GM19397 (cell line): ENCODE results near the gene STK38.

Experiments
- ATAC-seq: cut with Tn5 transposase; IDR thresholded peaks from one replicate; pipeline ENCODE4 v1.9.1; 2021; ENCODE audit warnings: mild to moderate bottlenecking, moderate library complexity; ENCODE audit not compliant: unreplicated experiment

The STK38 gene

DNA sequence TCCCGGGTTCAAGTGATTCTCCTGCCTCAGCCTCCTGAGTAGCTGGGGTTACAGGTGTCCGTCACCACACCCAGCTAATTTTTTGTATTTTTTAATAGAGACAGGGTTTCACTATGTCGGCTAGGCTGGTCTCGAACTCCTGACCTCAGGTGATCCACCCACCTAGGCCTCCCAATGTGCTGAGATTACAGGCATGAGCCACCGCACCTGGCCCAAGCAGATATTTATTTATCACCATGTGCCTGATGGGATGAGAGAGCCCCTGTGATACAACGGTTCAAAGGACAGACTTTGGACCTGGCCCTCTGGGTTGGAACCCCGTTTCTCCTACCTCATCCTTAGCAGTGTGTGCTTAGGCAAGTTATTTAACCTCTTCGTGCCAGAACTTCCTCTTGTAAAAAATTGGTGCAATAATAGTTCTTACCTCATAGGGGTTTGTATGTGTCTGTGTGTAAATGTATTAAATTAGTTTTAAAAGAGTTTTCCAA lies 19.2 kb upstream of the STK38 start:
- ATAC-seq = no peak

GRCh38 chr6:36563928-36564284 lies 16.6 kb upstream of the STK38 start:
- no peak for ATAC-seq

DNA sequence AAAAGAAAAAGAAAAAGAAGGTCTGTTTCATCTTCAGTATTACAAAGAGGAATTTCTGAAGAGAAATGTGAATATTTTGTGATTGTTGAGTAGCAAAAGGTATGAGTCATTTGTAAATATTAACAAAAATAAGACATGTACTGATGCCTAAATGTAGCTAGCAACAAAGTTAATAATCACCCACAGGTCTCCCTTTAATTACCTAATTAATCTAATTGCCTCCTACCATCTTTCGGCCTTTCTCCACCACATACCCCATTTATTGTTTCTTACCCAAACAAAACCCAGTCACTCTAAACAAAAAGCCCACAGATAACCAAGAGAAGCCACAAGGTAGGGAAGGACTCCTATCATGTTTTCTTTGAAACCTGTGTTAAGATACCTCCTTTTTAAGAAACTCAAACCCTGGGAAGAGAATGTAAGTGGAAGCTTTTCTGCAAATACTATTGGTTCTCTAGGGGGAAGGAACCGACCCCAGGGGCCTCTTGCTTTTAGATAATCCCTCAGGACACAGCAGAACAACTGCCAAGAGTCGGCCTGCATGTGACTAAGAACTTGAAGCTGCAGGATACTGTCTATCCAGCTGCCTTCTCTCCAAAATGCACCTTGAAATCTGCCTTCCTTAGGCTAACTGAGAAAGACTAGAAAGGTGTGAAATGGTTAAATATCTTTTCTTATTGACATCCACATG lies 16.1 kb upstream of the STK38 start:
- no peak for ATAC-seq

- ATAC-seq = no peak
These were observed 13.5 kb upstream of the STK38 start for GRCh38 chr6:36560822-36561221.

- ATAC-seq = no peak
These were observed 11.9 kb upstream of the STK38 start for GRCh38 chr6:36559011-36559793.

DNA sequence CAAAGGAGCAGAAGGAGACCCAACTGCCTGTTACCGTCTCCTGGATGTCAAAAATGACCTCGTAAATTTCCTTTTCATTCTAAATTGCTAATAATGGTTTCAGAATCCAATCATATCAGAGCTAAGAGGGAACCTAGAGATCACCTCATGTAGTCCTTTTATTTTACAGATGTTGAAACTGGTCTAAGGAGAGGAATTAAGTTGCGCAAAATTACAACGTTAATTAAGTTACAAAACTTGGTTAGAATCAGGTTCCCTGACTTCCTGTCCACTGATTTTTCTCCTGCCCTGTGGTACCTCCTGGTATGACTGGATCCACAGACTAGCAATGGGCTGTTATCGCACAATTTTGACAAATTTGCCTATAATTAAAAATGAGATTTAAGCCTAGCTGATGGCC lies 9.0 kb upstream of the STK38 start:
- ATAC-seq = no peak

DNA sequence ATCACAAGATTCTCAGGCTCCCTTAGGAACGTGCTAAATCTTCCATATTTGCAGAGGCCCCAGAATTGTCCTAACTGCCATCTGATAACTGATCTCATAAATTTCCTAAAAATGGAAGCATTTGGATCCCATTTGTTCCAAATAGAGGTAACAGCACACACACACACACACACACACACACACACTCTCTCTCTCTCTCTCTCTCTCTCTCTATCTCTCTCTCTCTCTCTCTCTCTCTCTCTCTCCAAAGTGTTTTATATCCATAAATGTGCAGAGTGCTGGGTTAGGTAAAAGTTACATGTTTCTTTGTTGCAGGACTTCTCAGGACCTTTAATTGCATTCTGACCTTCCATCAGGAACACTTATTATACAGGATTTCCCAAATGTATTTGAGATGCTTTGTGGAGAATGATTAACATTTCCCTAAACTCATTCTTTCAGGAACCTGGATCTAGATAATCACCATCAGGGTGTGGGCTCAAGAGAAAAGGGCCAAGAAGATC lies 8.5 kb upstream of the STK38 start:
- ATAC-seq = no peak

DNA sequence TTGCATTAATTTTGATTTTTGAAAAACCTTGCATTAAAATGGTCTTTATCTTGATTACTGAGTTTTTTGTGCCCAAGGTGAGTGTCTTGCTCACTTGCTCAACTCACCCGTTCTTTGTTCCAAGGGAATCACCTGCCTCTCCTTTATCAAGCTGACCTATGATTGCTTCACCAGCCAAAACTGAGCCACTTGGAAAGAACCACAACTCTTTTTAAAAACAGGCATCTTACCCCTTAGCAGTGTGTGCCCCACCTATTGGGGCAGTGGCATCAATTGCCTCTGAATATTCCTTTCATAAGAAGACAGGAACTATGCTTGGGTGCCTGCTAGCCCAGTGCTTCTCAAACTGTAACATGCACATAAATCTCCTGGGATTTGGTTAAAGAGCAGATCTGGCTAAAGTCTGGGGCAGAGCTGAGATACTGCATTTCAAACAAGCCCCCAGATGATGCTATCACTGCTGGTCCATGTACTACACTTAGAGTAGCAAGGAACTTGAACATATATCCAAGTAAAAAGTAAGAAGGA lies 3.3 kb upstream of the STK38 start:
- no peak for ATAC-seq

GRCh38 chr6:36548401-36548743 lies 1.1 kb upstream of the STK38 start:
- no peak for ATAC-seq

- no peak for ATAC-seq
These were observed 544 bp upstream of the STK38 start for GRCh38 chr6:36547646-36548400.

DNA sequence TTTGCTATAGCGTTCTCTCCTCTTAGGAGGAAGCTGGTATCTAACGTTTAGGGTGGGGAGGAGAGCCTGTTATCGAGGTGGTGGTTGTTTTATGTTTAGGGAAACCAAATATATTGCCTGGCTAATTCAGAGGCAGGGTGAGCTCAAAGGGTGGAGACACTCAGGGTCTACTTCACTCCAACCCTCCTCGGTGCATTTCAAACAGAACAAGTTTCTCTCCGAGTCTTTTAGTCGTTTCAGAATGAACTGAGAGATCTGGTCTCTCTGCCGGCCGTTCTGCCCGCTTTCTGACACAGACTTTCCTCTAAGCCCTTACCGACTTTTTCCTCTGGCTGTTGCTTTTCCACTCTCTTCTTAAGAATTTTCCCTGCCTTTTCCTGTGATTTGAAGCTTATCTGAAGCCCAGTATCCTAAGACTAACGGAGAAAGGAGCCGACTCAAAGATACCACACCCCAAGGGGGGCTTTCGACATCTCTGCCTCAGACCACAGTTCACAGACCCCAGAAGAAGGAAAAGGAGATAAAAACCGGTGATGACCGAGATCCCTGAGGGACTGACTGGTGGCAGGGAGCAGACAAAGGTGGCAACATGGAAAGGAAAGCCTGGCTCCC lies 865 bp downstream of the STK38 start:
- no peak for ATAC-seq

- no peak for ATAC-seq
These were observed 1.4 kb downstream of the STK38 start for GRCh38 chr6:36545767-36546307.

DNA sequence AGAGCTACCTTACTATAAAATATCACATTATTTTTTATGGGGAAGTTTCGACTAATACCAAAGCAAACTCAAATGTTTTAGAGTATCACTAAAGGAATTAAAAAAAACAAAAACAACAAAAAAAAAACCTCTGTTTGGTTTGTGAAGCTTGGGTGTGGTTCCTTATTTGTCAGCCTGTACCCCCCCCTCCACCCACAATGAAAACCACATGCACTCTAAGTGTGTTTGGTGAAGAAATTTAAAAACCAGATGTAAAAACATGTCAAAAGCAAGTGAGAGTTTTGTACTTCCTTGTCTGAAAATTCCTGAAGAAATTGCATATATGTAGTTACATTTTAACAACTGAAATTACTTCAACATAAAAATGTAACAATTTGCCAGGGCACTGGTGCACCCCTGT lies 3.1 kb downstream of the STK38 start:
- no peak for ATAC-seq

DNA sequence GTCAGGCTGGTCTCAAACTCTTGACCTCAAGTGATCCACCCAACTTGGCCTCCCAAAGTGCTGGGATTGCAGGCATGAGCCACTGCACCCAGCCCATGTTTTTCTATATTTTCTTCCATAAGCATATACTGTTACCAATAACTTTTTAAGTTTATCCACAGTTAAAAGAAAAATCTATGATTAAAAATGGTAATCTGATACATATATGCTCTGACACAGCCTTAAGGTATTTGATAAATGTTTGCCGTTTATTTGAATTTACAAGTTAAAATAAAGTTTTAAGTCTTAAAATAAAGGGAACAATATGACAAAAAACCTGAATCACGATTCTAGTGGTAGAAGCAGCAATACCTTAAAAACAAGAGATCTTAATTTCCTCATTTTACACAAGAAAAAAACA lies 5.2 kb downstream of the STK38 start:
- ATAC-seq = no peak

- ATAC-seq = no peak
These were observed 7.3 kb downstream of the STK38 start for GRCh38 chr6:36539814-36540568.

GRCh38 chr6:36536873-36537547 lies 10.3 kb downstream of the STK38 start:
- no peak for ATAC-seq

DNA sequence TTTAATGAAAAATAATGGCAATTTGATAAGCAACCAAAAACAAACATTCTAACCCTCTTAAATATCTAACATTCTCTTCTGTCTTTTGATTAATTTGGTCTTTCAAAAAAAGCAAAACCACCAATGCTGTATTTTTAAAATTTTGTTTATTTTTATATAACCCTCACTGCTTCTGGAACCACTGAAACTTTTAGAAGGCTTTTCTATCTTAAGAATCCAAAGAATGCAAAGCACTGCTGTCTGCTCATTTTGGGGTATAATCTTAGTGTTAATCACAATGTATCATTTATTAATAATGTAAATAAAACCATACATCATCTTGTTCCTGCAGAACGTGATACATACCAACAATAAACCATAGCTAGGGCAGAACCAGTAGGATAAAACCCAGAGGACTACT lies 14.0 kb downstream of the STK38 start:
- ATAC-seq = no peak

- ATAC-seq = no peak
These were observed 21.2 kb downstream of the STK38 start for GRCh38 chr6:36526066-36526465.

DNA sequence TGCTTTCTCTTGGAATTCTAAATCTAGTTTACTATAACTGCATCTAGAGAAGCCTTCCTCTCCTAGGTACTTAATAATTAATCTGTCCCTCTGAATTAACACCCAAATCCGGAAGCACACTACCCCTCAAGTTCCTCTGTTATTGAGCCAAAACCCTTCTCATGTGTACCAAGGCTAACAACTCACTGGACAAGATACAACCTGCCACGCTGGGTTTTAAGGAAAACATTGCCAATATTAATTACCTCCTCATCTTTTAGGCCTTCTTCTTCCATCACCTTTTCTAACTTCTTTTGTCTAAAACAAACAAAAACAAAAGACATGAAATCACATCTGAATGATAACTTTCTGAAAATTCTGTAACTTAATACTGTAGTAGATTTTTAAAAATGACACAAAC lies 21.9 kb downstream of the STK38 start:
- ATAC-seq = no peak
